IPS DF 6.9 (cell line): ENCODE results near the gene SUFU.

ENCODE experiments used
- DNase-seq: peaks from one replicate; pipeline ENCODE4 v3.0.0-alpha.2; 2013; ENCODE audit warnings: low read depth, low spot score
- H3K27ac ChIP-seq: one replicate; pipeline ENCODE4 v1.5.1; 2013; ENCODE audit warnings: low read length, control low read depth
- H3K27me3 ChIP-seq: 2 replicates; pipeline ENCODE4 v1.6.1; 2013; ENCODE audit warnings: mild to moderate bottlenecking, low read length; ENCODE audit not compliant: control insufficient read depth, insufficient read depth
- H3K36me3 ChIP-seq: 2 replicates; pipeline ENCODE4 v1.6.1; 2013; ENCODE audit warnings: low read length; ENCODE audit not compliant: control insufficient read depth, insufficient read depth
- H3K4me1 ChIP-seq: 2 replicates; pipeline ENCODE4 v1.6.1; 2013; ENCODE audit warnings: low read length; ENCODE audit not compliant: control insufficient read depth, insufficient read depth
- H3K4me3 ChIP-seq: 2 replicates; pipeline ENCODE4 v1.5.1; 2013; ENCODE audit warnings: mild to moderate bottlenecking, low read length
- H3K9me3 ChIP-seq: 2 replicates; pipeline ENCODE4 v1.6.1; 2013; ENCODE audit warnings: low read length, inconsistent platforms; ENCODE audit not compliant: control insufficient read depth, insufficient read depth
- WGBS: extraction: QIAGEN DNeasy Blood & Tissue Kit; methylation state at CpG from one replicate; pipeline ENCODE4 v1.1.7; 2013; ENCODE audit warnings: mixed read lengths, missing lambda C conversion rate; ENCODE audit not compliant: insufficient read length, insufficient coverage; 5-methylcytosine and 5-hydroxymethylcytosine counted together

The SUFU gene

GRCh38 chr10:102549549-102549948 lies 45.8 kb downstream of the SUFU start:
- WGBS = no CpG with 5 or more reads among the region's 1 CpG
- no peaks in the 10 kb centered on the region for H3K9me3 ChIP-seq
- H3K4me1 ChIP-seq = no peaks in the 10 kb centered on the region
- no peaks in the 10 kb centered on the region for H3K27me3 ChIP-seq
- H3K4me3 ChIP-seq = no peak overlapping the region
- 0 out of 2 replicates have a peak, but pooled peaks cover 3% of the 10 kb centered on the region for H3K36me3 ChIP-seq
- DNase-seq = no peak
- H3K27ac ChIP-seq = no peak overlapping the region

DNA sequence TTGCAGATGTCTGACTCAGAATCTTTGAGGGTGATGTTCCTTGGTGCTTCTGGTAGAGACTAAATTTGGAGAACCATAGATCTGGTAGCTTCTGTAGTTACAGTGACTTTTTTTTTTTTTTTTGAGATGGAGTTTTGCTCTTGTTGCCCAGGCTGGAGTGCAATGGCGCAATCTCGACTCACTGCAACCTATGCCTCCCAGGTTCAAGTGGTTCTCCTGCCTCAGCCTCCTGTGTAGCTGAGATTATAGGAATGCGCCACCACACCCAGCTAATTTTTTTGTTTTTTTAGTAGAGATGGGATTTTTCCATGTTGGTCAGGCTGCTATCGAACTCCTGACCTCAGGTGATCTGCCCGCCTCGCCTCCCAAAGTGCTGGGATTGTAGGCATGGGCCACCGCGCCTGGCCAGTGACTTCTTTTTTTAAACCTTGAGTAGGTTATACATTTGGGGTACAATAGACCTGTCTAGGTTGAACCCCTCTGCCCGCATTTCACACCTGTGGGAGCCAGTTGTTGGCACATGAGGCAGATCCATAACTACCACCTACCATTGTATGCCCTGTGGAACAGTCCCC lies 47.0 kb downstream of the SUFU start:
- DNase-seq = no peak
- Histone ChIP-seq H3K27me3 (no peaks in the 10 kb centered on the region), H3K36me3 (0 out of 2 replicates have a peak, but pooled peaks cover 3% of the 10 kb centered on the region), H3K4me3 (no peak overlapping the region), H3K9me3 (no peaks in the 10 kb centered on the region), H3K4me1 (no peaks in the 10 kb centered on the region), H3K27ac (no peak overlapping the region)
- no CpG with 5 or more reads among the region's 9 CpGs for WGBS

GRCh38 chr10:102552533-102552932 lies 48.8 kb downstream of the SUFU start:
- no CpG with 5 or more reads among the region's 2 CpGs for WGBS
- no peaks in the 10 kb centered on the region for H3K27me3 ChIP-seq
- H3K4me3 ChIP-seq = no peak overlapping the region
- H3K36me3 ChIP-seq = no peaks in the 10 kb centered on the region
- no peaks in the 10 kb centered on the region for H3K4me1 ChIP-seq
- no peak overlapping the region for H3K27ac ChIP-seq
- DNase-seq = no peak
- no peaks in the 10 kb centered on the region for H3K9me3 ChIP-seq

- Histone ChIP-seq H3K9me3 (no peaks in the 10 kb centered on the region), H3K27me3 (no peaks in the 10 kb centered on the region), H3K27ac (no peak overlapping the region), H3K4me3 (no peak overlapping the region), H3K36me3 (no peaks in the 10 kb centered on the region), H3K4me1 (no peaks in the 10 kb centered on the region)
- WGBS = no CpG with 5 or more reads among the region's 7 CpGs
- no peak for DNase-seq
These were observed 50.0 kb downstream of the SUFU start for GRCh38 chr10:102553771-102554170.

GRCh38 chr10:102554531-102554930 lies 50.8 kb downstream of the SUFU start:
- H3K4me1 ChIP-seq = no peaks in the 10 kb centered on the region
- DNase-seq = no peak
- no peak overlapping the region for H3K27ac ChIP-seq
- no peaks in the 10 kb centered on the region for H3K27me3 ChIP-seq
- no peaks in the 10 kb centered on the region for H3K9me3 ChIP-seq
- H3K36me3 ChIP-seq = no peaks in the 10 kb centered on the region
- no CpG with 5 or more reads among the region's 5 CpGs for WGBS
- no peak overlapping the region for H3K4me3 ChIP-seq

GRCh38 chr10:102555781-102556328 lies 52.1 kb downstream of the SUFU start:
- no peaks in the 10 kb centered on the region for H3K4me1 ChIP-seq
- no peaks in the 10 kb centered on the region for H3K27me3 ChIP-seq
- H3K36me3 ChIP-seq = no peaks in the 10 kb centered on the region
- no CpG with 5 or more reads among the region's 11 CpGs for WGBS
- DNase-seq = no peak
- no peak overlapping the region for H3K27ac ChIP-seq
- H3K4me3 ChIP-seq = no peak overlapping the region
- no peaks in the 10 kb centered on the region for H3K9me3 ChIP-seq

- Histone ChIP-seq H3K4me3 (no peak overlapping the region), H3K27me3 (no peaks in the 10 kb centered on the region), H3K36me3 (no peaks in the 10 kb centered on the region), H3K27ac (no peak overlapping the region), H3K9me3 (no peaks in the 10 kb centered on the region), H3K4me1 (no peaks in the 10 kb centered on the region)
- WGBS = no CpG with 5 or more reads among the region's 2 CpGs
- no peak for DNase-seq
These were observed 53.8 kb downstream of the SUFU start for GRCh38 chr10:102557569-102557968.

DNA sequence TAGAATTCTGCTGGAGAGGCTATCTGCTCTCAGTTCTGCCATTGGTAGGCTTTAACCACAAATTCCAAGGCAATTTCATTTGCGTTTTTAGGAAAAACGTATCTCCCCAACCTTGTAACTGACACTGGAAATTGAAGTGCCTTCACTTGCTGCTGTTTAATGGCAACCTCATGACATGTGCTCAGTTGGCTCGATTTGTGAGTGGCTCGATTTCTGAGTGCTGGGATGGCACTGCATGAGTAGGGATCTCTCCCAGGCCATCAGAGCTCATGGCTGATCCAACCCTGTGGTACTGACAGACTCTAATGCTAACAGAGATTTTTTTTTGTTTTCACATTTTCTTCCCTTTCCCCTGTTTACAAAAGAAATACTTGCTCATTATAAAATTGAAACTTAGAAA lies 56.0 kb downstream of the SUFU start:
- no peak overlapping the region for H3K4me3 ChIP-seq
- H3K4me1 ChIP-seq = no peaks in the 10 kb centered on the region
- no peaks in the 10 kb centered on the region for H3K9me3 ChIP-seq
- WGBS = no CpG with 5 or more reads among the region's 4 CpGs
- peaks cover 9% of the 10 kb centered on the region for H3K27me3 ChIP-seq
- no peaks in the 10 kb centered on the region for H3K36me3 ChIP-seq
- DNase-seq = no peak
- no peak overlapping the region for H3K27ac ChIP-seq

GRCh38 chr10:102564209-102564834 lies 60.5 kb downstream of the SUFU start:
- Histone ChIP-seq H3K4me1 (no peaks in the 10 kb centered on the region; the same call in 1 of the 2 replicates), H3K27ac (no peak overlapping the region), H3K4me3 (no peak overlapping the region), H3K27me3 (peaks cover 18% of the 10 kb centered on the region), H3K36me3 (no peaks in the 10 kb centered on the region), H3K9me3 (no peaks in the 10 kb centered on the region)
- WGBS = no CpG with 5 or more reads among the region's 10 CpGs
- DNase-seq = no peak

GRCh38 chr10:102565793-102566192 lies 62.0 kb downstream of the SUFU start:
- no peaks in the 10 kb centered on the region for H3K9me3 ChIP-seq
- H3K4me1 ChIP-seq = no peaks in the 10 kb centered on the region; the same call in 1 of the 2 replicates
- no peaks in the 10 kb centered on the region for H3K36me3 ChIP-seq
- peaks cover 18% of the 10 kb centered on the region for H3K27me3 ChIP-seq
- peak; percentile 81 for DNase-seq
- no peak overlapping the region for H3K4me3 ChIP-seq
- no CpG with 5 or more reads among the region's 8 CpGs for WGBS
- no peak overlapping the region for H3K27ac ChIP-seq

DNA sequence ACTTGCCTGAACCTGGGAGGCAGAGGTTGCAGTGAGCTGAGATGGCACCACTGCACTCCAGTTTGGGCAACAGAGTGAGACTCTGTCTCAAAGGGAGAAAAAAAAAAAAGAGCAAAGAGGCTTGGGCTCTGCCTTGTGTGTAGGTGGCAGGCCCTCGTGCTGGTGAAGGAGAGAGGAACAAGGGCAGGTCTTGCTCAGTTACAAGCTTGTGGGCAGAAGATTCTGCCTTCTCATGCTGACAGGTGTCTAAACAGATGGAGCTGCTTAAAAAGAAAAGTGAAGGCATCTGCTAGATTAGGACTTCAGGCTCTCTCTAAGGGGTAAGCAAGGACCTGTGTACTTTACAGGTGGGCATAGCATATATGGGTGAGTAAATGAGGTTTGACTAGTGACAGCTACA lies 75.0 kb downstream of the SUFU start:
- H3K9me3 ChIP-seq = no peaks in the 10 kb centered on the region
- no peak overlapping the region for H3K4me3 ChIP-seq
- WGBS = no CpG with 5 or more reads among the region's 1 CpG
- H3K27me3 ChIP-seq = no peaks in the 10 kb centered on the region
- H3K4me1 ChIP-seq = no peaks in the 10 kb centered on the region
- DNase-seq = no peak
- H3K27ac ChIP-seq = no peak overlapping the region
- no peaks in the 10 kb centered on the region for H3K36me3 ChIP-seq
